ENCODE results near the gene BMP2K. TPM values are rescaled to one million over a fixed set of nuclear protein-coding genes. Genes with fewer than 3 reads are reported as not detected.
"Not testable (repeated sequence)": the region's sequence is repeated elsewhere in the genome, so short reads cannot be mapped to it uniquely, and the experiment has no call there.

Gene BMP2K
- total RNA-seq, 1 donor from 2014 or later, result 25.1 TPM

DNA sequence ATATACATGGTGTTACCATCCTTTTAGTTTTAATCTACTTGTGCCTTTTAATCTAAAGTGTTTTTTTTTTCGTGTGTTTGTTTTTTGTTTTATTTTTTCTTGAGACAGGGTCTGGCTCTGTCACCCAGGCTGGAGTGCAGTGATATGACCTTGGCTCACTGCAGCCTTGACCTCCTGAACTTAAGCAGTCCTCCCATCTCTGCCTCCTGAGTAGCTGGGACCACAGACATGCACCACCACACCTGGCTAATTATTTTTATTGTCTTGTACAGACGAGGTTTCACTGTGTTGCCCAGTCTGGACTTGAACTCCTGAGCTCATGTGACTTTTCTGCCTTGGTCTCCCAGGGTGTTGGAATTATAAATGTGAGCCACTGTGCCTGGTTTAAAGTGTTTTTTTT lies 33.1 kb downstream of the BMP2K start:
- peaks cover 0 to 2% (median 0%) of the 10 kb centered on the region in 3 donors for H3K9me3 ChIP-seq (ENCODE audit: control insufficient read depth in 3 of 3, low read length in 3 of 3)
- H3K4me1 ChIP-seq (ENCODE audit: control insufficient read depth in 3 of 3, insufficient read depth in 3 of 3, low read length in 3 of 3), result peaks cover 0 to 8% (median 4%) of the 10 kb centered on the region in 3 donors
- no peak overlapping the region for H3K4me3 ChIP-seq (ENCODE audit: low read length in 3 of 3)
- no peaks in the 10 kb centered on the region for H3K36me3 ChIP-seq (ENCODE audit: control insufficient read depth in 3 of 3, insufficient read depth in 3 of 3, low read length in 3 of 3)
- H3K27ac ChIP-seq (ENCODE audit: low read depth, low read length), result no peak overlapping the region
- H3K9ac ChIP-seq (ENCODE audit: low read depth in 1 of 3, low read length in 3 of 3), result no peak overlapping the region
- no peaks in the 10 kb centered on the region for H3K27me3 ChIP-seq (ENCODE audit: control insufficient read depth in 3 of 3, insufficient read depth in 3 of 3, low read length in 3 of 3)

DNA sequence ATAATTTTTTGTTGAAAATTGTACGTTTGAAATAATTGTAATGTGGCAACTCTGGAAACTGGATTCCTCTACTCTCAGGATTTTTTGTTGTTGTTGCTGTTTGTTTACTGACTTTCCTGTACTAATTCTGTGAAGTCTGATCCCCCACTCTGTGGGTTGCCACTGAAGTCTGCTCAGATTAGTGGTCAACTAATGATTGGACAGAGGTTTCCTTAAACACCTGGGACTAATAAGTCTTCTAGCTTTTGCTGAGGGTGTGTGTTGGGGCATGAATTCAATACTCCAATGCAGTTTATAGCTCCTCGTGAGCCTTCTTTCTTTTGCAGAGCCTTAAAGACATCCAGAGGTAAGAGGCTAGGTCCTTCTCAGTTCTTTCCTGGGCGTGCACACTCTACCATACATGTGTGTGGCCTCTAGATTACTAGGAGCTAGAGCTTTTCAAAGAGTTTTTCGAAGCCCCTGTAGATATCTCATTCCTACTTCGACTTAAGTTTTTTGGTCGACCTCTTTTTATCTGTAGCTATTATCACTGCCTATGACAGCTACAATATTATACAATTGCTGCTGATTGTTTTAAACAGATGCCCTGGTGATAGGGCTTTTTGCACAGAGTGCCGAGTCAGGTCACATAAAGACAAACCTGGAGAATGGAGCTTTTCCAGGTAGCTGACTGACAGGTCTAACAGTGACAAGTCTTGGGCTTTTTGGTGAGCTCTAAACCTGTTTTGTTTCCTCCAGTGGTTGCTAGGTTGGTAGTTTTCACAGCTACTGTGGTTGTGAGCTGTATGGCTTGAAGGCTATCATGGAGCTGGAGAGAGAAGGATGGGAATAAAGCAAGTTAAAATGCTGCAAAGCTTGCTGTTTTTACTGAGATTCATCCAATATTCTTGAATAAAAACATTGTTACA lies 34.0 kb downstream of the BMP2K start:
- Histone ChIP-seq H3K4me3 (ENCODE audit: low read length in 3 of 3) (no peak overlapping the region), H3K27me3 (ENCODE audit: control insufficient read depth in 3 of 3, insufficient read depth in 3 of 3, low read length in 3 of 3) (no peaks in the 10 kb centered on the region), H3K36me3 (ENCODE audit: control insufficient read depth in 3 of 3, insufficient read depth in 3 of 3, low read length in 3 of 3) (no peaks in the 10 kb centered on the region), H3K27ac (ENCODE audit: low read depth, low read length) (no peak overlapping the region), H3K9ac (ENCODE audit: low read depth in 1 of 3, low read length in 3 of 3) (no peak overlapping the region), H3K9me3 (ENCODE audit: control insufficient read depth in 3 of 3, low read length in 3 of 3) (peaks cover 0 to 2% (median 0%) of the 10 kb centered on the region in 3 donors), H3K4me1 (ENCODE audit: control insufficient read depth in 3 of 3, insufficient read depth in 3 of 3, low read length in 3 of 3) (peaks cover 0 to 8% (median 4%) of the 10 kb centered on the region in 3 donors)

DNA sequence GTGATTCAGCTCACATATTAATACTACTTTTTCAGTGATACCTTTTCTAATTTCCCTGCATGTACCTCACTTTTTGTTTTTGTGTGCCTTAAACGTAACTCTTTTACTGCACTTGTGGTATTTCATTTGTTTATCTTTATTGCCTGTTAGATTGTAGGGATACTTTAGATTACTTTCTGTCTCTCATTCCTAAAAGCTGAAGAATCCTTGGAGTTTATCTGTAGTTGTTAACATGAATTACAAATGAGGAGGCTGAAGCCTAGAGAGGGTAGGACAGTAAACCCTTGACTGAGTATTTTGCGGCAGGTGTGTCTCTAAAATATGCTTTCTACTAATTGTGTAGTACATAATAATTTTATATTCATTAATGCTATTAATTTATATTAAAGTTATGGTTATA lies 34.9 kb downstream of the BMP2K start:
- Histone ChIP-seq H3K4me3 (ENCODE audit: low read length in 3 of 3) (no peak overlapping the region), H3K9ac (ENCODE audit: low read depth in 1 of 3, low read length in 3 of 3) (no peak overlapping the region), H3K27ac (ENCODE audit: low read depth, low read length) (no peak overlapping the region), H3K36me3 (ENCODE audit: control insufficient read depth in 3 of 3, insufficient read depth in 3 of 3, low read length in 3 of 3) (no peaks in the 10 kb centered on the region), H3K4me1 (ENCODE audit: control insufficient read depth in 3 of 3, insufficient read depth in 3 of 3, low read length in 3 of 3) (peaks cover 0 to 8% (median 4%) of the 10 kb centered on the region in 3 donors), H3K27me3 (ENCODE audit: control insufficient read depth in 3 of 3, insufficient read depth in 3 of 3, low read length in 3 of 3) (no peaks in the 10 kb centered on the region), H3K9me3 (ENCODE audit: control insufficient read depth in 3 of 3, low read length in 3 of 3) (peaks cover 0 to 2% (median 0%) of the 10 kb centered on the region in 3 donors)

DNA sequence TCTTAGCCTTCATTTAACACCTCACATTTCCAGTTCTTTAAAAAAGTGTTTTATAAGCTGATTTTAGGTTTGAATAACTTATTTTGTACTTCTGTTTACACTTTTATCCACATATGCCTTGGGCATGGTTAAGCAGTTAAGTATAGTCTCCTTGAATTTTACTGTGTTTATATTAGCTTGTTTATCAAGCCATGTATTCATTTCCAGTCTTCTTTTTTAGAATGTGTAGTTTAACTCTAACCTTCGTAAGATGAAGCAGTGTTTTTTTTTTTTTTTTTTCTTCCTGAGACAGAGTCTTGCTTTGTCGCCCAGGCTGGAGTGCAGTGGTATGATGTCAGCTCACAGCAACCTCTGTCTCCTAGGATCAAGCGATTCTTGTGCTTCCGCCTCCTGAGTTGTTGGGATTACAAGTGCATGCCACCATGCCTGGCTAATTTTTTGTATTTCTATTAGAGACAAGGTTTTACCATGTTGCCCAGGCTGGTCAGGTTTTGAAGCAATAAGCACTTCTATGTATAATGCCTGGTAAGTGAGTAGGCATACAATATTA lies 42.5 kb downstream of the BMP2K start:
- H3K4me1 ChIP-seq (ENCODE audit: control insufficient read depth in 3 of 3, insufficient read depth in 3 of 3, low read length in 3 of 3), result no peaks in the 10 kb centered on the region
- H3K9ac ChIP-seq (ENCODE audit: low read depth in 1 of 3, low read length in 3 of 3), result no peak overlapping the region
- H3K4me3 ChIP-seq (ENCODE audit: low read length in 3 of 3), result no peak overlapping the region
- no peaks in the 10 kb centered on the region for H3K27me3 ChIP-seq (ENCODE audit: control insufficient read depth in 3 of 3, insufficient read depth in 3 of 3, low read length in 3 of 3)
- no peaks in the 10 kb centered on the region for H3K36me3 ChIP-seq (ENCODE audit: control insufficient read depth in 3 of 3, insufficient read depth in 3 of 3, low read length in 3 of 3)
- no peak overlapping the region for H3K27ac ChIP-seq (ENCODE audit: low read depth, low read length)
- H3K9me3 ChIP-seq (ENCODE audit: control insufficient read depth in 3 of 3, low read length in 3 of 3), result no peaks in the 10 kb centered on the region

DNA sequence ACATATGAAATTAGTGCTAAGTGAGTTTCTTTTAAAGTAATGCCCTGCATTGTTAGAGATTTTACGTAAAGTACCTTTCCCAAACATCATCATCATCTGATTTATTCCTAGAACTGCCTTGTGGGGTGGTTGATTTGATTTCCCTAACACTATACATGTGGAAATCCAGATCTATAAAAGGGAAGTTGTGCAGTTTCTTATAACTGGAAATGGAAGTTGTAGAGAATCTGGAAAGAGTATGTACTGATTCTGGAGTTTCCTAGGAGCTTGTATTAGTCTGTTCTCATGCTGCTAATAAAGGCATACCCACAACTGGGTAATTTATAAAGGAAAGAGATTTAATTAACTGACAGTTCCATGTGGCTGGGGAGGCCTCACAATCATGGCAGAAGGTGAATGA lies 47.9 kb downstream of the BMP2K start:
- Histone ChIP-seq H3K36me3 (ENCODE audit: control insufficient read depth in 3 of 3, insufficient read depth in 3 of 3, low read length in 3 of 3) (peaks cover 3 to 18% (median 16%) of the 10 kb centered on the region in 3 donors), H3K27ac (ENCODE audit: low read depth, low read length) (no peak overlapping the region), H3K27me3 (ENCODE audit: control insufficient read depth in 3 of 3, insufficient read depth in 3 of 3, low read length in 3 of 3) (no peaks in the 10 kb centered on the region), H3K9ac (ENCODE audit: low read depth in 1 of 3, low read length in 3 of 3) (no peak overlapping the region), H3K4me1 (ENCODE audit: control insufficient read depth in 3 of 3, insufficient read depth in 3 of 3, low read length in 3 of 3) (no peaks in the 10 kb centered on the region), H3K9me3 (ENCODE audit: control insufficient read depth in 3 of 3, low read length in 3 of 3) (no peaks in the 10 kb centered on the region), H3K4me3 (ENCODE audit: low read length in 3 of 3) (no peak overlapping the region)

DNA sequence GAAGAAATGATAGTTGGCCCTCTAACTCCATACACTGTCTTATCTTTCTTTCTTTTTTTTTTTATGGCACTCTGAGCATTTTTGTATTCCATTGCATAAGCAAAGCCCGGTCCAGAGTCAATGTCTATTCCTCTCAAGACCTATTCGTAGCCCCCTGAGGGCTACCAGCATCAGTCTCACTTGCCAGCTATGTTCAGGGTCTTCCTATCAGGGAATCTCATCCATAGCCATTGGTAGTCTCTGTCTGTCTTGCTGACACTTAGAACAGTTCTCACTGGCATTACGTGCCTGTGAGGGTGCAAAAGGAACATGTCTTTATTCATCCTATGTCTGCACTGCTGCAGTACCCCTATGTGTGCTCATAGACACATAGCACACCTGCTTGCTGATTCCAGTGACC lies 51.0 kb downstream of the BMP2K start:
- H3K4me3 ChIP-seq (ENCODE audit: low read length in 3 of 3), result no peak overlapping the region
- no peaks in the 10 kb centered on the region for H3K4me1 ChIP-seq (ENCODE audit: control insufficient read depth in 3 of 3, insufficient read depth in 3 of 3, low read length in 3 of 3)
- H3K9me3 ChIP-seq (ENCODE audit: control insufficient read depth in 3 of 3, low read length in 3 of 3), result no peaks in the 10 kb centered on the region
- peaks cover 3 to 18% (median 16%) of the 10 kb centered on the region in 3 donors for H3K36me3 ChIP-seq (ENCODE audit: control insufficient read depth in 3 of 3, insufficient read depth in 3 of 3, low read length in 3 of 3)
- no peaks in the 10 kb centered on the region for H3K27me3 ChIP-seq (ENCODE audit: control insufficient read depth in 3 of 3, insufficient read depth in 3 of 3, low read length in 3 of 3)
- no peak overlapping the region for H3K27ac ChIP-seq (ENCODE audit: low read depth, low read length)
- no peak overlapping the region for H3K9ac ChIP-seq (ENCODE audit: low read depth in 1 of 3, low read length in 3 of 3)

DNA sequence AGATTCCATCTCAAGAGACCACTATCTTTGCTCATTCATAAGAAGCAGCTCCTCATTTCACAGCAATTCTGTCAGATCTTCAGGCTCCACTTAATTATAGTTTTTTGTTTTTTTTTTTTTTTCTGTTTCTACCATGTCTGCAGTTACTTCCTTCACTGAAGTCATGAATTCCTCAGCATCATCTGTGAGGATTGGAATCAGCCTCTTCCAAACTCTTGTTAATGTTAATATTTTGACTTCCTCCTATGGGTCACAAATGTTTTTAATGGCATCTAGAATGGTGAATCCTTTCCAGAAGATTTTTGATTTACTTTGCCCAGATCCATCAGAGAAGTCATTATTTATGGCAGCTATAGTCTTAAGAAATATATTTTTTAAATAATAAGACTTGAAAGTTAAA lies 53.1 kb downstream of the BMP2K start:
- Histone ChIP-seq H3K36me3 (ENCODE audit: control insufficient read depth in 3 of 3, insufficient read depth in 3 of 3, low read length in 3 of 3) (peaks cover 3 to 18% (median 16%) of the 10 kb centered on the region in 3 donors), H3K9me3 (ENCODE audit: control insufficient read depth in 3 of 3, low read length in 3 of 3) (no peaks in the 10 kb centered on the region), H3K27me3 (ENCODE audit: control insufficient read depth in 3 of 3, insufficient read depth in 3 of 3, low read length in 3 of 3) (no peaks in the 10 kb centered on the region), H3K27ac (ENCODE audit: low read depth, low read length) (no peak overlapping the region), H3K9ac (ENCODE audit: low read depth in 1 of 3, low read length in 3 of 3) (no peak overlapping the region), H3K4me1 (ENCODE audit: control insufficient read depth in 3 of 3, insufficient read depth in 3 of 3, low read length in 3 of 3) (no peaks in the 10 kb centered on the region), H3K4me3 (ENCODE audit: low read length in 3 of 3) (no peak overlapping the region)

DNA sequence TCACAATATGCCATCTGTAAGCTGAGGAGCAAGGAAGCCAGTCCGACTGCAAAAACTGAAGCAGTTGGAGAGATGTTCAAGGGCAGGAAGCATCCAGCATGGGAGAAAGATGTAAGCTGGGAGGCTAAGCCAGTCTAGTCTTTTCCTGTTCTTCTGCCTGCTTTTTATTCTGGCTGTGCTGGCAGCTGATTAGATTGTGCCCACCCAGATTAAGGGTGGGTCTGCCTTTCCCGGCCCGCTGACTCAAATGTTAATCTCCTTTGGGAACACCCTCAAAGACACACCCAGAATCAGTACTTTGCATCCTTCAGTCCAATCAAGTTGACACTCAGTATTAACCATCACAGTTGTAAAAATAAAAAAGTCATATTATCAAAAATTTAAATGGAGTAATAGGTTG lies 63.5 kb downstream of the BMP2K start:
- not testable (repeated sequence) for H3K9ac ChIP-seq (ENCODE audit: low read depth in 1 of 3, low read length in 3 of 3); H3K27me3 ChIP-seq (ENCODE audit: control insufficient read depth in 3 of 3, insufficient read depth in 3 of 3, low read length in 3 of 3); H3K36me3 ChIP-seq (ENCODE audit: control insufficient read depth in 3 of 3, insufficient read depth in 3 of 3, low read length in 3 of 3); H3K27ac ChIP-seq (ENCODE audit: low read depth, low read length); H3K9me3 ChIP-seq (ENCODE audit: control insufficient read depth in 3 of 3, low read length in 3 of 3); H3K4me1 ChIP-seq (ENCODE audit: control insufficient read depth in 3 of 3, insufficient read depth in 3 of 3, low read length in 3 of 3); H3K4me3 ChIP-seq (ENCODE audit: low read length in 3 of 3)

DNA sequence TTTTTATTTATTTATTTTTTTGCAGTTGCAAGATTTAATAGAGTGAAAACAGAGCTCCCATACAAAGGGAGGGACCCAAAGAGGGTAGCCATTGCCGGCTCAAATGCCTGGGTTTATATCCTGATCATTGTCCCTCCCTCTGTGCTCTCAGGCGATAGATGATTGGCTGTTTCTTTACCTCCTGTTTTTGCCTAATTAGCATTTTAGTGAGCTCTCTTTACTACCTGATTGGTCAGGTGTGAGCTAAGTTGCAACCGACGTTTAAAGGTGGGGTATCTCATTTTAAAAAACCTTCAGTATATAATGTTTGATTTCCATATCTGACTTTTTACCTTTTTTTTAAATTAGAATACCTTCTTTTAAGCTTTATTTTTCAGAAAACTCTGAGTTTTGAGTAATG lies 64.1 kb downstream of the BMP2K start:
- not testable (repeated sequence) for H3K27me3 ChIP-seq (ENCODE audit: control insufficient read depth in 3 of 3, insufficient read depth in 3 of 3, low read length in 3 of 3); H3K36me3 ChIP-seq (ENCODE audit: control insufficient read depth in 3 of 3, insufficient read depth in 3 of 3, low read length in 3 of 3); H3K27ac ChIP-seq (ENCODE audit: low read depth, low read length); H3K4me1 ChIP-seq (ENCODE audit: control insufficient read depth in 3 of 3, insufficient read depth in 3 of 3, low read length in 3 of 3); H3K9me3 ChIP-seq (ENCODE audit: control insufficient read depth in 3 of 3, low read length in 3 of 3); H3K4me3 ChIP-seq (ENCODE audit: low read length in 3 of 3); H3K9ac ChIP-seq (ENCODE audit: low read depth in 1 of 3, low read length in 3 of 3)

DNA sequence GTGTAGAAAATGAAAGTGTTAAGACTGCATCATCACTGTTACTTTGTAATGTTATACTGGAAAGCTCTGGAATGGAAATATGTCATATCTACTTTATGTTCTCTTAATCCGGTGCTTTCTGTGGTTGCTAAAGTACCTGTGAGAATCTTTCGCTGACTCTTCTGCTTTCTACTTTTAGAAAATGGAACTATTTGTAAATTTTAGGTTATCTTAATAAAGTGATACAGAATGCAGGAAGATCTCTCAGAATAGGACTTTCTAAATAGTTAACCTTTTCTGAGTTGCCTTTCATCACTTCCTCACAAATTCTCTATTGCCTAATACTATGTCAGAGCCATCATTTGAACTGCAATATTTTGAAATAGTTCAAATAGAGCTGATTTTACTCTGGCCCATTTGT lies 69.3 kb downstream of the BMP2K start:
- H3K9me3 ChIP-seq (ENCODE audit: control insufficient read depth in 3 of 3, low read length in 3 of 3), result no peaks in the 10 kb centered on the region
- H3K4me3 ChIP-seq (ENCODE audit: low read length in 3 of 3), result no peak overlapping the region
- H3K27ac ChIP-seq (ENCODE audit: low read depth, low read length), result no peak overlapping the region
- no peaks in the 10 kb centered on the region for H3K27me3 ChIP-seq (ENCODE audit: control insufficient read depth in 3 of 3, insufficient read depth in 3 of 3, low read length in 3 of 3)
- H3K9ac ChIP-seq (ENCODE audit: low read depth in 1 of 3, low read length in 3 of 3), result no peak overlapping the region
- H3K4me1 ChIP-seq (ENCODE audit: control insufficient read depth in 3 of 3, insufficient read depth in 3 of 3, low read length in 3 of 3), result no peaks in the 10 kb centered on the region
- no peaks in the 10 kb centered on the region for H3K36me3 ChIP-seq (ENCODE audit: control insufficient read depth in 3 of 3, insufficient read depth in 3 of 3, low read length in 3 of 3)
